GM20000 (cell line): Measurements from ENCODE around the gene OR6B2.

ENCODE experiments used
- DNase-seq: peaks from one replicate; pipeline ENCODE4 v3.0.0; 2012; ENCODE audit warnings: low spot score
- CTCF ChIP-seq: IDR thresholded peaks from 2 replicates; pipeline ENCODE4 v1.5.1; 2012; ENCODE audit warnings: mild to moderate bottlenecking, control low read depth; ENCODE audit errors: extremely low read depth, missing control alignments

OR6B2 gene

GRCh38 chr2:240018071-240018750, 12.0 kb downstream of the OR6B2 start:
- TF ChIP-seq CTCF = no peak
- DNase-seq = no peak

- DNase-seq = no peak
- no peak for TF ChIP-seq CTCF
Measured at GRCh38 chr2:240014327-240014726, 15.9 kb downstream of the OR6B2 start.

GRCh38 chr2:240013343-240013742, 16.9 kb downstream of the OR6B2 start:
- no peak for TF ChIP-seq CTCF
- DNase-seq = no peak

- no peak for TF ChIP-seq CTCF
- no peak for DNase-seq
Measured at GRCh38 chr2:240002983-240003382, 27.2 kb downstream of the OR6B2 start.

- no peak for DNase-seq
- no peak for TF ChIP-seq CTCF
Measured at GRCh38 chr2:240000671-240001070, 29.6 kb downstream of the OR6B2 start.

- DNase-seq = no peak
- TF ChIP-seq CTCF = no peak
Measured at GRCh38 chr2:239997686-239998409, 32.4 kb downstream of the OR6B2 start.

GRCh38 chr2:239994086-239994485, 36.1 kb downstream of the OR6B2 start:
- TF ChIP-seq CTCF = no peak
- DNase-seq = no peak
